ENCODE results near the gene SLC10A1.

Gene SLC10A1

GRCh38 chr14:69808919-69809808 lies 12.1 kb upstream of the SLC10A1 start:
- Histone ChIP-seq H3K36me3 (ENCODE audit: control insufficient read depth, low read length) (no peaks in the 10 kb centered on the region), H3K27me3 (ENCODE audit: control insufficient read depth, low read length) (0 out of 2 replicates have a peak, but pooled peaks cover 4% of the 10 kb centered on the region), H3K9me3 (ENCODE audit: control insufficient read depth, insufficient read depth, low read length) (no peaks in the 10 kb centered on the region), H3F3A (ENCODE audit: control insufficient read depth, insufficient read depth) (no peaks in the 10 kb centered on the region), H3K79me2 (ENCODE audit: control insufficient read depth, low read length) (no peaks in the 10 kb centered on the region), H3K9me2 (replicated peaks; ENCODE audit: control insufficient read depth, low read length) (no peaks in the 10 kb centered on the region), H3K4me3 (ENCODE audit: low read length) (no peak overlapping the region), H3K4me2 (ENCODE audit: low read length) (no peak overlapping the region), H3K4me1 (ENCODE audit: control insufficient read depth, low read length) (no peaks in the 10 kb centered on the region), H4K20me1 (ENCODE audit: control insufficient read depth, insufficient read depth, low read depth, low read length) (no peaks in the 10 kb centered on the region), H3K27ac (ENCODE audit: low read depth, low read length) (no peak overlapping the region)
- TF ChIP-seq EZH2phosphoT487 (IDR thresholded peaks at IDR 0.05; ENCODE audit: borderline replicate concordance, low read length): no peak
- no peak for TF ChIP-seq CTCF (IDR thresholded peaks at IDR 0.05; ENCODE audit: low read depth, low read length, poor library complexity, severe bottlenecking)

GRCh38 chr14:69807192-69807591 lies 10.2 kb upstream of the SLC10A1 start:
- no peak overlapping the region for H3K27ac ChIP-seq (ENCODE audit: low read depth, low read length)
- no peak for TF ChIP-seq EZH2phosphoT487 (IDR thresholded peaks at IDR 0.05; ENCODE audit: borderline replicate concordance, low read length)
- no peak for TF ChIP-seq CTCF (IDR thresholded peaks at IDR 0.05; ENCODE audit: low read depth, low read length, poor library complexity, severe bottlenecking)
- no peaks in the 10 kb centered on the region for H3K4me1 ChIP-seq (ENCODE audit: control insufficient read depth, low read length)
- H3K4me3 ChIP-seq (ENCODE audit: low read length): no peak overlapping the region
- no peaks in the 10 kb centered on the region for H3K79me2 ChIP-seq (ENCODE audit: control insufficient read depth, low read length)
- no peaks in the 10 kb centered on the region for H3K9me2 ChIP-seq (replicated peaks; ENCODE audit: control insufficient read depth, low read length)
- no peaks in the 10 kb centered on the region for H3K36me3 ChIP-seq (ENCODE audit: control insufficient read depth, low read length)
- H4K20me1 ChIP-seq (ENCODE audit: control insufficient read depth, insufficient read depth, low read depth, low read length): no peaks in the 10 kb centered on the region
- H3K4me2 ChIP-seq (ENCODE audit: low read length): no peak overlapping the region
- no peaks in the 10 kb centered on the region; the same call in 1 of the 2 replicates for H3K27me3 ChIP-seq (ENCODE audit: control insufficient read depth, low read length)
- H3F3A ChIP-seq (ENCODE audit: control insufficient read depth, insufficient read depth): no peaks in the 10 kb centered on the region
- H3K9me3 ChIP-seq (ENCODE audit: control insufficient read depth, insufficient read depth, low read length): no peaks in the 10 kb centered on the region

- H3K27me3 ChIP-seq (ENCODE audit: control insufficient read depth, low read length): peaks cover 2% of the 10 kb centered on the region
These were observed 7.9 kb upstream of the SLC10A1 start for GRCh38 chr14:69804902-69805301.

More at GRCh38 chr14:69804902-69805301, 7.9 kb upstream of the SLC10A1 start:
- no peak for TF ChIP-seq CTCF (IDR thresholded peaks at IDR 0.05; ENCODE audit: low read depth, low read length, poor library complexity, severe bottlenecking)
- no peak for TF ChIP-seq EZH2phosphoT487 (IDR thresholded peaks at IDR 0.05; ENCODE audit: borderline replicate concordance, low read length)
- no peak overlapping the region for H3K4me3 ChIP-seq (ENCODE audit: low read length)
- H3K9me2 ChIP-seq (replicated peaks; ENCODE audit: control insufficient read depth, low read length): no peaks in the 10 kb centered on the region
- H3K4me2 ChIP-seq (ENCODE audit: low read length): no peak overlapping the region
- no peaks in the 10 kb centered on the region for H3K4me1 ChIP-seq (ENCODE audit: control insufficient read depth, low read length)
- H4K20me1 ChIP-seq (ENCODE audit: control insufficient read depth, insufficient read depth, low read depth, low read length): no peaks in the 10 kb centered on the region
- H3K9me3 ChIP-seq (ENCODE audit: control insufficient read depth, insufficient read depth, low read length): no peaks in the 10 kb centered on the region
- no peaks in the 10 kb centered on the region for H3K79me2 ChIP-seq (ENCODE audit: control insufficient read depth, low read length)
- no peaks in the 10 kb centered on the region for H3F3A ChIP-seq (ENCODE audit: control insufficient read depth, insufficient read depth)
- H3K27ac ChIP-seq (ENCODE audit: low read depth, low read length): no peak overlapping the region
- no peaks in the 10 kb centered on the region for H3K36me3 ChIP-seq (ENCODE audit: control insufficient read depth, low read length)

All from DOHH2 (cell line).